H9 (cell line): Measurements from ENCODE around the gene UTP15. TPM values are rescaled to one million over a fixed set of nuclear protein-coding genes. Genes with fewer than 3 reads are reported as not detected.
A peak's percentile ranks its signal among the peaks of the same experiment; 100 is the strongest.

Source experiments
- DNase-seq: peaks from one replicate; pipeline ENCODE4 v3.0.0-alpha.2; 2017
- H2AFZ ChIP-seq: one replicate; pipeline ENCODE4 v1.6.1; 2013; ENCODE audit warnings: mild to moderate bottlenecking, low read length, control low read depth, moderate library complexity
- H2AK5ac ChIP-seq: 2 replicates; pipeline ENCODE4 v1.6.1; 2013; ENCODE audit warnings: low read length, control low read depth, mixed read lengths; ENCODE audit not compliant: insufficient read length
- H2BK120ac ChIP-seq: one replicate; pipeline ENCODE4 v1.6.1; 2013; ENCODE audit warnings: low read depth, mild to moderate bottlenecking, low read length, control low read depth, inconsistent platforms; ENCODE audit not compliant: poor library complexity, severe bottlenecking
- H2BK12ac ChIP-seq: 2 replicates; pipeline ENCODE4 v1.6.1; 2013; ENCODE audit warnings: low read length, control low read depth, mixed read lengths, low read depth; ENCODE audit not compliant: insufficient read length
- H2BK15ac ChIP-seq: 2 replicates; pipeline ENCODE4 v1.6.1; 2013; ENCODE audit warnings: low read depth, low read length, control low read depth
- H2BK20ac ChIP-seq: one replicate; pipeline ENCODE4 v1.6.1; 2013; ENCODE audit warnings: low read depth, mild to moderate bottlenecking, low read length, control low read depth, inconsistent platforms; ENCODE audit not compliant: poor library complexity, severe bottlenecking
- H2BK5ac ChIP-seq: 2 replicates; pipeline ENCODE4 v1.6.1; 2013; ENCODE audit warnings: low read length, control low read depth, mixed read lengths; ENCODE audit not compliant: insufficient read length
- H3K14ac ChIP-seq: 2 replicates; pipeline ENCODE4 v1.6.1; 2013; ENCODE audit warnings: low read length, control low read depth; ENCODE audit not compliant: insufficient read depth
- H3K18ac ChIP-seq: 2 replicates; pipeline ENCODE4 v1.6.1; 2013; ENCODE audit warnings: low read depth, mild to moderate bottlenecking, mixed read lengths, low read length, control low read depth; ENCODE audit not compliant: insufficient read length
- H3K23ac ChIP-seq: 2 replicates; pipeline ENCODE4 v1.6.1; 2013; ENCODE audit warnings: low read length, control low read depth, mixed read lengths, low read depth; ENCODE audit not compliant: insufficient read length
- H3K23me2 ChIP-seq: 2 replicates; pipeline ENCODE4 v1.6.1; 2013; ENCODE audit warnings: low read depth, mild to moderate bottlenecking, mixed read lengths, low read length, control low read depth; ENCODE audit not compliant: insufficient read length, poor library complexity, severe bottlenecking
- H3K27ac ChIP-seq: 2 replicates; pipeline ENCODE4 v1.5.1; 2013; ENCODE audit warnings: low read length, control low read depth, mixed read lengths, low read depth; ENCODE audit not compliant: insufficient read length
- H3K27me3 ChIP-seq: 2 replicates; pipeline ENCODE4 v1.6.1; 2013; ENCODE audit warnings: low read length, control low read depth, inconsistent platforms; ENCODE audit not compliant: insufficient read depth
- H3K4ac ChIP-seq: 2 replicates; pipeline ENCODE4 v1.6.1; 2013; ENCODE audit warnings: low read depth, mild to moderate bottlenecking, control low read depth, inconsistent platforms, low read length, moderate library complexity
- H3K4me1 ChIP-seq: 2 replicates; pipeline ENCODE4 v1.6.1; 2013; ENCODE audit warnings: low read length, control low read depth, inconsistent platforms; ENCODE audit not compliant: insufficient read depth
- H3K4me2 ChIP-seq: 2 replicates; pipeline ENCODE4 v1.6.1; 2013; ENCODE audit warnings: low read length, control low read depth, mixed read lengths; ENCODE audit not compliant: insufficient read length, insufficient read depth
- H3K56ac ChIP-seq: 2 replicates; pipeline ENCODE4 v1.6.1; 2013; ENCODE audit warnings: low read depth, mild to moderate bottlenecking, mixed read lengths, low read length, control low read depth; ENCODE audit not compliant: insufficient read length
- H3K79me1 ChIP-seq: 2 replicates; pipeline ENCODE4 v1.6.1; 2013; ENCODE audit warnings: low read depth, mild to moderate bottlenecking, moderate library complexity, low read length, control low read depth, inconsistent platforms; ENCODE audit not compliant: insufficient read depth, poor library complexity, severe bottlenecking
- H3K79me2 ChIP-seq: 2 replicates; pipeline ENCODE4 v1.6.1; 2013; ENCODE audit warnings: low read length, control low read depth, inconsistent platforms; ENCODE audit not compliant: insufficient read depth
- H3K9ac ChIP-seq: 2 replicates; pipeline ENCODE4 v1.6.1; 2013; ENCODE audit warnings: low read length, control low read depth, mixed read lengths; ENCODE audit not compliant: insufficient read length; ENCODE audit errors: extremely low read depth
- H3K9me3 ChIP-seq: one replicate; pipeline ENCODE4 v1.6.1; 2013; ENCODE audit warnings: low read depth, low read length, inconsistent platforms; ENCODE audit not compliant: control insufficient read depth
- H3T11ph ChIP-seq: one replicate; pipeline ENCODE4 v1.6.1; 2013; ENCODE audit warnings: mild to moderate bottlenecking, low read length, control low read depth, inconsistent platforms
- H4K20me1 ChIP-seq: one replicate; pipeline ENCODE4 v1.6.1; 2013; ENCODE audit not compliant: control insufficient read depth, insufficient read length, insufficient read depth
- H4K5ac ChIP-seq: 2 replicates; pipeline ENCODE4 v1.6.1; 2013; ENCODE audit warnings: low read depth, mild to moderate bottlenecking, mixed read lengths, low read length, control low read depth; ENCODE audit not compliant: insufficient read length
- H4K8ac ChIP-seq: replicated peaks from 2 replicates; pipeline ENCODE4 v1.6.1; 2013; ENCODE audit warnings: low read length, control low read depth, mixed read lengths, low read depth; ENCODE audit not compliant: insufficient read length
- H4K91ac ChIP-seq: 2 replicates; pipeline ENCODE4 v1.6.1; 2013; ENCODE audit warnings: low read depth, mild to moderate bottlenecking, moderate library complexity, mixed read lengths, low read length, control low read depth; ENCODE audit not compliant: insufficient read length
- H3K27ac Mint-ChIP-seq, 3 experiments: 2 replicates in 2 of 3; 3 replicates in 1 of 3; pipeline ENCODE4 v1.8.0; 2020 to 2021; ENCODE audit warnings: mixed read lengths in 3 of 3, mild to moderate bottlenecking in 1 of 3, moderate library complexity in 1 of 3
- H3K27me3 Mint-ChIP-seq: 2 replicates; pipeline ENCODE4 v1.8.0; 2021; ENCODE audit warnings: low read depth, mild to moderate bottlenecking, moderate library complexity, mixed read lengths
- H3K36me3 Mint-ChIP-seq, 3 experiments: 2 replicates in 2 of 3; 3 replicates in 1 of 3; pipeline ENCODE4 v1.8.0; 2020 to 2021; ENCODE audit warnings: low read depth in 3 of 3, mixed read lengths in 3 of 3; ENCODE audit not compliant: insufficient read depth in 1 of 3
- H3K4me1 Mint-ChIP-seq, 2 experiments: 2 replicates each; pipeline ENCODE4 v1.8.0; 2020; ENCODE audit warnings: mixed read lengths in 2 of 2
- H3K4me3 Mint-ChIP-seq, 2 experiments: 2 replicates in 1 of 2; 3 replicates in 1 of 2; pipeline ENCODE4 v1.8.0; 2020 to 2021; ENCODE audit warnings: mild to moderate bottlenecking in 2 of 2, mixed read lengths in 2 of 2, moderate library complexity in 1 of 2
- H3K9me3 Mint-ChIP-seq, 2 experiments: 2 replicates in 1 of 2; 3 replicates in 1 of 2; pipeline ENCODE4 v1.8.0; 2020; ENCODE audit warnings: mild to moderate bottlenecking in 2 of 2, mixed read lengths in 2 of 2, moderate library complexity in 1 of 2
- WGBS: extraction: QIAGEN DNeasy Blood & Tissue Kit; methylation state at CpG from one replicate; pipeline ENCODE4 v1.1.7; 2013; ENCODE audit warnings: missing lambda C conversion rate, low lambda C conversion rate, mixed read lengths; ENCODE audit not compliant: insufficient read length; ENCODE audit errors: extremely low coverage; 5-methylcytosine and 5-hydroxymethylcytosine counted together
- total RNA-seq: library from RNA; stranded (reverse); gene quantifications from 2 replicates; pipeline ENCODE4 v1.2.1, GENCODE V29; 2021
- TF ChIP-seq, protein P1 (sequence below): fragments of 200-600 bp; sonication (generic); conservative IDR thresholded peaks from 3 replicates; pipeline ENCODE4 v1.8.0; 2021; ENCODE audit warnings: antibody characterized with exemption, mild to moderate bottlenecking

UTP15 gene
- total RNA-seq, 1 experiment from 2014 or later = 43.5 TPM

DNA sequence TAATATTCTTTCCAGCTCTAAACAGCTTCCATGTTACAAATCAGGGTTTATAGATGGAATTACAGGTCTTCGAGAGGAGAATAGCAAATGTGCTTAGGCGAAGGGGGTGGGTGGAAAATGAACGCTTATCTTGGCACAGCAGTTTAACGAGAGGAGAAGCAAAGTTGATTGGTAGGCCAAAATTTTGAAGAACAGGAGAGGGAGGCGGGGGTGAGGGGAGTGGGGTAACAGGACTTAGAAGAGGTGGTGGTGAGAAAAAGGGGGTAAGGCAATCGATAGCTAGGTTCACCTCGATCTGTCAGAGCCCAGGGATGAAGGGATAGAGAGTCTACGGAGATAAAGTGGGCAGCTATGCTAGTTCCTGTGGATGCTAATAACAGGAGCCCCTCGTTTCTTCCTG lies 868 bp upstream of the UTP15 start:
- no peak overlapping the region for H2AFZ ChIP-seq
- no peak overlapping the region for H3K23ac ChIP-seq
- no peak overlapping the region for H2BK15ac ChIP-seq
- H4K91ac ChIP-seq = no peak overlapping the region
- no peak overlapping the region for H3K18ac ChIP-seq
- H3K9me3 ChIP-seq = no peaks in the 10 kb centered on the region
- TF ChIP-seq, protein P1, sequence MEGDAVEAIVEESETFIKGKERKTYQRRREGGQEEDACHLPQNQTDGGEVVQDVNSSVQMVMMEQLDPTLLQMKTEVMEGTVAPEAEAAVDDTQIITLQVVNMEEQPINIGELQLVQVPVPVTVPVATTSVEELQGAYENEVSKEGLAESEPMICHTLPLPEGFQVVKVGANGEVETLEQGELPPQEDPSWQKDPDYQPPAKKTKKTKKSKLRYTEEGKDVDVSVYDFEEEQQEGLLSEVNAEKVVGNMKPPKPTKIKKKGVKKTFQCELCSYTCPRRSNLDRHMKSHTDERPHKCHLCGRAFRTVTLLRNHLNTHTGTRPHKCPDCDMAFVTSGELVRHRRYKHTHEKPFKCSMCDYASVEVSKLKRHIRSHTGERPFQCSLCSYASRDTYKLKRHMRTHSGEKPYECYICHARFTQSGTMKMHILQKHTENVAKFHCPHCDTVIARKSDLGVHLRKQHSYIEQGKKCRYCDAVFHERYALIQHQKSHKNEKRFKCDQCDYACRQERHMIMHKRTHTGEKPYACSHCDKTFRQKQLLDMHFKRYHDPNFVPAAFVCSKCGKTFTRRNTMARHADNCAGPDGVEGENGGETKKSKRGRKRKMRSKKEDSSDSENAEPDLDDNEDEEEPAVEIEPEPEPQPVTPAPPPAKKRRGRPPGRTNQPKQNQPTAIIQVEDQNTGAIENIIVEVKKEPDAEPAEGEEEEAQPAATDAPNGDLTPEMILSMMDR = no peak
- WGBS = no CpG with 5 or more reads among the region's 9 CpGs
- H3K56ac ChIP-seq = no peak overlapping the region
- H2BK5ac ChIP-seq = no peak overlapping the region
- peaks cover 4 to 24% (median 24%) of the 10 kb centered on the region in 3 experiments; a peak in 6 of 7 replicates for H3K36me3 Mint-ChIP-seq
- no peak overlapping the region for H2BK20ac ChIP-seq
- H3K4ac ChIP-seq = no peak overlapping the region
- H4K5ac ChIP-seq = no peak overlapping the region
- no peak overlapping the region for H3T11ph ChIP-seq
- H3K23me2 ChIP-seq = peaks cover 4% of the 10 kb centered on the region
- no peak overlapping the region for H2BK12ac ChIP-seq
- H3K27ac Mint-ChIP-seq = peak overlapping the region in 2 of 3 experiments; percentile 98 to 100; a peak in 5 of 7 replicates
- H3K4me3 Mint-ChIP-seq = peak overlapping the region; percentile 95 to 98
- peak overlapping the region; percentile 94 for H3K4me2 ChIP-seq
- H3K79me2 ChIP-seq = peaks cover 16% of the 10 kb centered on the region
- no peak overlapping the region for H2AK5ac ChIP-seq
- H3K4me1 Mint-ChIP-seq = peaks cover 12 to 15% of the 10 kb centered on the region in 2 experiments
- no peak overlapping the region for H3K14ac ChIP-seq
- no peaks in the 10 kb centered on the region for H3K27me3 ChIP-seq
- H3K27me3 Mint-ChIP-seq = no peaks in the 10 kb centered on the region
- peak overlapping the region; percentile 76 for H3K9ac ChIP-seq
- H3K27ac ChIP-seq = no peak overlapping the region
- no peaks in the 10 kb centered on the region for H4K20me1 ChIP-seq
- H4K8ac ChIP-seq = no peak overlapping the region
- H3K9me3 Mint-ChIP-seq = no peaks in the 10 kb centered on the region
- H3K79me1 ChIP-seq = no peaks in the 10 kb centered on the region
- H3K4me1 ChIP-seq = no peaks in the 10 kb centered on the region
- no peak overlapping the region for H2BK120ac ChIP-seq
- DNase-seq = no peak
